Tibial artery (tissue), 4 donors: ENCODE data around the gene PFDN2.

Experiments used
- DNase-seq, 2 donors: peaks; one replicate each; pipeline ENCODE4 v3.0.0-alpha.2; 2019
- H3K27ac ChIP-seq, 2 donors: fragments of 200-600 bp; sonication (generic) in 1 of 2; 1 replicate in 1 of 2; 2 replicates in 1 of 2; pipeline ENCODE4 v1.5.1; 2018 to 2019; ENCODE audit warnings: mild to moderate bottlenecking in 1 of 2
- H3K27me3 ChIP-seq, 2 donors: fragments of 200-600 bp; sonication (generic) in 1 of 2; one replicate each; pipeline versions ENCODE4 v1.5.1 to v1.6.0; 2016 to 2019
- H3K36me3 ChIP-seq, 3 donors: fragments of 200-600 bp; sonication (generic) in 2 of 3; one replicate each; pipeline ENCODE4 v1.5.1; 2016 to 2019; ENCODE audit warnings: mild to moderate bottlenecking in 2 of 3
- H3K4me1 ChIP-seq, 4 donors: fragments of 200-600 bp; sonication (generic) in 2 of 4; 1 replicate in 3 of 4; 2 replicates in 1 of 4; pipeline ENCODE4 v1.5.1; 2016 to 2019
- H3K4me3 ChIP-seq, 2 donors: fragments of 200-600 bp; sonication (generic) in 1 of 2; 1 replicate in 1 of 2; 2 replicates in 1 of 2; pipeline ENCODE4 v1.5.1; 2018 to 2019; ENCODE audit warnings: mild to moderate bottlenecking in 2 of 2
- H3K9me3 ChIP-seq, 3 donors: fragments of 200-600 bp; sonication (generic) in 1 of 3; one replicate each; pipeline ENCODE4 v1.5.1; 2016 to 2019
- intact Hi-C: fragments of 100-400 bp; cut with DNase I; formaldehyde crosslinking; loops from one replicate; pipeline ENCODE4 v1.15.0; 2023; ENCODE audit warnings: low total_unique reads
- TF ChIP-seq, protein P1 (sequence below), 2 experiments: fragments of 200-600 bp in 1 of 2; fragments of 450-650 bp in 1 of 2; IDR thresholded peaks; one replicate each; pipeline ENCODE4 v1.5.1; 2017 to 2019; ENCODE audit warnings: antibody characterized with exemption in 2 of 2, mild to moderate bottlenecking in 1 of 2, moderate library complexity in 1 of 2

The PFDN2 gene, protein sequence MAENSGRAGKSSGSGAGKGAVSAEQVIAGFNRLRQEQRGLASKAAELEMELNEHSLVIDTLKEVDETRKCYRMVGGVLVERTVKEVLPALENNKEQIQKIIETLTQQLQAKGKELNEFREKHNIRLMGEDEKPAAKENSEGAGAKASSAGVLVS

DNA sequence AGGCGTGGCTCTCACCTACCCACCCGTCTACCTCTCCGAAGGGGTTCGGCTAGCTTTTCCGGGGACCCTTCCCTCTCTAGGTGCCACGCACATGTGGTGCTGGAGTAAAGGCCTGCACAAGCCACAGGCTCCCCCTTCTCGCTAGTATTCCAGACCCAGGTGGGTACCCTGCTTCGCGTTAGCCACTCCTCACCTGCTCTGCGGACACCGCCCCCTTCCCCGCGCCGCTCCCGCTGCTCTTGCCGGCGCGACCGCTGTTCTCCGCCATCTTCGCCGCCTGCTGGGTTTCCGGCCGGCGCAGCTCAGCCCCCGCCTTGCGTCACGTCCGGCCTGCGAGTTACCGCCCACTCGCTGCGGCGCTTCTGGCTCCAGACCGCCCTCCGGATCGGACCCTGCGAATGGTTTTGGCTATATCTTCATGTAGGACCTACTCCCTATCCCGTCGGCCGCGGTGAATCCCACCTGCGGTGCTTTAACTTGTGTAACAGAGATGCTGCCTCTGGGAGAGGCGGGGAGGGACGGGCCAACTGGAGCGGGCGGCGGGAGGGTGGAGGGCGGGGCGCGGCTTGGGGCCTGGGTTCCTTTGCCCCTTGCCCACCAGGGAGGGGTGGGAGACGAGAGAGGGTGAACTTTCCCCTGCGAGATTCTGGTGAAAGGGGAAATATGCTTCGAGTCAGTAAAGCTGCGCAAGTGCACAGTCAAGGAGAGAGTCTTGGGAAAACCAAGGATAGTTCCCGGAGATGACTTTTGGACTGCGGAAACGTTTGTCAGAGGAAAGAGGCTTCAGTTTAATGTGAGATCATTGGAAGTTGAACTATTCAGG, at the start of gene PFDN2, which contains the start of gene NIT1:
TSS of gene PFDN2 (minus strand) at position 279 of the 823 bp plus-strand sequence. CDS start at position 268, 11 bp downstream.
TSS of gene NIT1 (plus strand) at position 347 of the 823 bp plus-strand sequence. CDS start at position 419, 72 bp downstream.
- peaks cover 0 to 57% (median 44%) of the 10 kb centered on the region in 4 donors for H3K4me1 ChIP-seq
- intact Hi-C loops, result no loop called here
- H3K9me3 ChIP-seq, result no peaks in the 10 kb centered on the region
- DNase-seq, result peak; percentile 79 to 90
- TF ChIP-seq, protein P1, sequence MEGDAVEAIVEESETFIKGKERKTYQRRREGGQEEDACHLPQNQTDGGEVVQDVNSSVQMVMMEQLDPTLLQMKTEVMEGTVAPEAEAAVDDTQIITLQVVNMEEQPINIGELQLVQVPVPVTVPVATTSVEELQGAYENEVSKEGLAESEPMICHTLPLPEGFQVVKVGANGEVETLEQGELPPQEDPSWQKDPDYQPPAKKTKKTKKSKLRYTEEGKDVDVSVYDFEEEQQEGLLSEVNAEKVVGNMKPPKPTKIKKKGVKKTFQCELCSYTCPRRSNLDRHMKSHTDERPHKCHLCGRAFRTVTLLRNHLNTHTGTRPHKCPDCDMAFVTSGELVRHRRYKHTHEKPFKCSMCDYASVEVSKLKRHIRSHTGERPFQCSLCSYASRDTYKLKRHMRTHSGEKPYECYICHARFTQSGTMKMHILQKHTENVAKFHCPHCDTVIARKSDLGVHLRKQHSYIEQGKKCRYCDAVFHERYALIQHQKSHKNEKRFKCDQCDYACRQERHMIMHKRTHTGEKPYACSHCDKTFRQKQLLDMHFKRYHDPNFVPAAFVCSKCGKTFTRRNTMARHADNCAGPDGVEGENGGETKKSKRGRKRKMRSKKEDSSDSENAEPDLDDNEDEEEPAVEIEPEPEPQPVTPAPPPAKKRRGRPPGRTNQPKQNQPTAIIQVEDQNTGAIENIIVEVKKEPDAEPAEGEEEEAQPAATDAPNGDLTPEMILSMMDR (IDR thresholded peaks at IDR 0.05), result peak in 1 of 2 experiments; percentile 6
- H3K36me3 ChIP-seq, result peaks cover 24 to 34% (median 31%) of the 10 kb centered on the region in 3 donors
- peak within 1 kb of the TSS; percentile 93 to 94 for H3K4me3 ChIP-seq
- H3K27me3 ChIP-seq, result no peaks in the 10 kb centered on the region
- peak within 1 kb of the TSS; percentile 93 to 95 for H3K27ac ChIP-seq

DNA sequence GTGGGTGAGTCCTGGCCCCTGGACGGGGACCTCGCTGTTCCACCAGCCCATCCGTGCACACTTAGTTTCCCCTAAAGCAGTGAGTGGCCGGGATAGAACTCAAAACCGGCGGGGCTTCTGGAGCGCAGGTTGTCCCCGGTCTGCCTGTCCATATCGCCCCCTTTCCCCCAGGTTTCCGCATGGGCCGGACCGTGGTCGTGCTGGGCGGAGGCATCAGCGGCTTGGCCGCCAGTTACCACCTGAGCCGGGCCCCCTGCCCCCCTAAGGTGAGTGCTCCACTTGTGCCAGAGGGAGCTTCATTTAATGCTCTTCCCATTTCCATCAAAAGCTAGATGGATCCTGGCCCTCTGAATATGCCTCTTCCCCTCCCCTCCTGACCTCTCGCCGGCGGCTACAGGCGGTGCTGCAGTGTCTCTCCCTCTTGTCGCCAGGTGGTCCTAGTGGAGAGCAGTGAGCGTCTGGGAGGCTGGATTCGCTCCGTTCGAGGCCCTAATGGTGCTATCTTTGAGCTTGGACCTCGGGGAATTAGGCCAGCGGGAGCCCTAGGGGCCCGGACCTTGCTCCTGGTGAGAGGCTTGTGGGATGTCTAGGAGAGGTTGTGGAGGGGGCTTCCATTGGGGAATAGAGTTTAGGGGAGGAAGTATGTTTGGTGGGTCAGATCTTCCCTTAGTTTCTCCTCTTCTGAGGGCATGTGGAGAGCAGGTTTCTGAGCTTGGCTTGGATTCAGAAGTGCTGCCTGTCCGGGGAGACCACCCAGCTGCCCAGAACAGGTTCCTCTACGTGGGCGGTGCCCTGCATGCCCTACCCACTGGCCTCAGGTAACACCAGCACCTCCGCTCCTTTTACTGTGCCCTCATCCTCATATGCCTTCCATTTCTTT, 49.1 kb upstream of the PFDN2 start:
- H3K4me3 ChIP-seq, result peak overlapping the region; percentile 75 to 82
- DNase-seq, result no peak
- no peaks in the 10 kb centered on the region for H3K9me3 ChIP-seq
- intact Hi-C loops, result no loop called here
- peaks cover 0 to 31% (median 19%) of the 10 kb centered on the region in 4 donors for H3K4me1 ChIP-seq
- H3K27me3 ChIP-seq, result no peaks in the 10 kb centered on the region
- peaks cover 8 to 68% (median 34%) of the 10 kb centered on the region in 3 donors for H3K36me3 ChIP-seq
- peak overlapping the region; percentile 93 to 95 for H3K27ac ChIP-seq
- TF ChIP-seq, protein P1 (IDR thresholded peaks at IDR 0.05), result no peak

DNA sequence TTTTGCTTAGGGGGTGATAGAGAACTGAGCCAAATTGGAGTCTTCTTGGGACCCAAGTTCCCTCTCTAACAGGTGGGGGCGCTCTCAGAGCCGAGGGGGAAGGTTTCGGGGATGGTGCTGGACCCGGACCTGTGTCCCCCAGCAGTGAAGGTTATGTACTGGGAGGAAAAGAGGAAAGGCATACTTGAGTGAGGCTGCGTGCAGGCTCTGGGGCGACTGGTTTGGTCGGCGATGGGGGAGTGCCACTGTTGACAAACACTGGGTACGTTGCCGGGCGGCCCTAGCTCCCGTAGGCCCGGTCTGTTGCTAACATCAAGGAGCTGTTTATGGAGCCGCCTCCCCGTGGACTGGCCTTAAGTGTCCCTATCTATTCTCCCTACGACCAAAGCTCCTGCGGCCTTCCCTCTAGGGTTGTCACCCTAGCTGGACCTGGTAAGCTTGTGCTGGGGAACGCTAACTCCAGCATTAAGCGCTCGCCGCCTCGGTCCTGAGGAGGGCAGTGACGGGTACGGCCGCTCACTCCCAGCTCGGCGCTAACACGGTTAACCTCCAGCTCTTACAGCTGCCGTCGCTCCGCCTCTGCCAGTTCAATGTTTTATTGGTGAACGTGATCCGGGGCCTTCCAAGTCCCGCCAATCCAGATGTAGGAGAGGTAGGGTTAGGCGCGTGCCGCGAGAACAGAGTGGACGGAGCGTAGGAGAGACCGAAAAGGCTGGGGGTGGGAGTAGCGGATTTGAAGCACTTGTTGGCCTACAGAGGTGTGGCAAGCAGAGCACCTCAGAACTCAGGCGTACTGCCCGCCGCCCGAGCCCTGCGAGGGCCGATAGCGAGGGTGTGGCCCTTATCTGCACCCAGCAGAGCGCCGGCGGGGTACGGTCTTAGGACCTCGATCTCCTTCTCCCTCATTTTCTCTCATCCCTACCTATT, 48.2 kb upstream of the PFDN2 start, which contains the start of gene PPOX:
TSS of gene PPOX (plus strand) at position 685 of the 927 bp plus-strand sequence. CDS start 422 bp downstream, outside the sequence.
- H3K4me1 ChIP-seq, result peaks cover 0 to 33% (median 27%) of the 10 kb centered on the region in 4 donors
- no peaks in the 10 kb centered on the region for H3K27me3 ChIP-seq
- H3K9me3 ChIP-seq, result no peaks in the 10 kb centered on the region
- peaks cover 0 to 67% (median 28%) of the 10 kb centered on the region in 3 donors for H3K36me3 ChIP-seq
- peak within 1 kb of the TSS; percentile 93 to 95 for H3K27ac ChIP-seq
- DNase-seq, result peak; percentile 98 to 99
- intact Hi-C loops, result no loop called here
- TF ChIP-seq, protein P1 (IDR thresholded peaks at IDR 0.05), result peak; percentile 24 to 29
- peak within 1 kb of the TSS; percentile 75 to 82 for H3K4me3 ChIP-seq

DNA sequence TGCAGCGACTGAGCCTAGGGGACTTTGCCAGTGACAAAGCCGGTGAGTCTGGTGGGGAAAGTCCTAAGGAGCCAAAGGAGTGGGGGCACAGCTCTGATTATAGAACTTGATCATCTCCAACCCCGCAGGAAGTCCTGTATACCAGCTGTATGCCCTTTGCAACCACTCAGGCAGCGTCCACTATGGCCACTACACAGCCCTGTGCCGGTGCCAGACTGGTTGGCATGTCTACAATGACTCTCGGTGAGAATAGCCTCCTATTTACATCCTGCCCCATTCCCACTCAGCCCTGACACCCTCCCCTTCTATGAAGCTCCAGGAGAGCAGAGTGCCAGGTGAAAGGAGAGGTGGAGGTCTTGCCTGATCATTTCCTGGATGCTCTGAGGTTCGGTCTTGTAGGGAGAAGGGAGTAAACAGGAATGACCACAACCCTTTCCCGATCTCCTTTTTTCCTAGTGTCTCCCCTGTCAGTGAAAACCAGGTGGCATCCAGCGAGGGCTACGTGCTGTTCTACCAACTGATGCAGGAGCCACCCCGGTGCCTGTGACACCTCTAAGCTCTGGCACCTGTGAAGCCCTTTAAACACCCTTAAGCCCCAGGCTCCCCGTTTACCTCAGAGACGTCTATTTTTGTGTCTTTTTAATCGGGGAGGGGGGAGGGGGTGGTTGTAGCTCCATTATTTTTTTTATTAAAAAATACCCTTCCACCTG, 47.2 kb upstream of the PFDN2 start:
- no peak for DNase-seq
- H3K36me3 ChIP-seq, result peaks cover 0 to 57% (median 23%) of the 10 kb centered on the region in 3 donors
- intact Hi-C loops, result no loop called here
- H3K27ac ChIP-seq, result peak overlapping the region; percentile 93 to 95
- no peaks in the 10 kb centered on the region for H3K27me3 ChIP-seq
- peak overlapping the region; percentile 75 to 82 for H3K4me3 ChIP-seq
- TF ChIP-seq, protein P1 (IDR thresholded peaks at IDR 0.05), result no peak
- peaks cover 0 to 42% (median 36%) of the 10 kb centered on the region in 4 donors for H3K4me1 ChIP-seq
- no peaks in the 10 kb centered on the region for H3K9me3 ChIP-seq
